Upper lobe of right lung (tissue), 1 donor: ENCODE measurements around the gene DPP8. TPM values are rescaled to one million over a fixed set of nuclear protein-coding genes. Genes with fewer than 3 reads are reported as not detected.

Experiments used
- ATAC-seq: fragments of 200-7000 bp; cut with Tn5 transposase; one replicate; pipeline ENCODE4 v1.9.1; 2020; ENCODE audit warnings: mild to moderate bottlenecking, moderate library complexity
- DNase-seq: peaks from one replicate; pipeline ENCODE4 v3.0.0-alpha.2; 2020
- H3K27ac ChIP-seq: fragments of 200-600 bp; one replicate; pipeline ENCODE4 v1.8.0; 2022
- H3K27me3 ChIP-seq: fragments of 200-600 bp; one replicate; pipeline ENCODE4 v1.8.0; 2022; ENCODE audit warnings: mild to moderate bottlenecking
- H3K36me3 ChIP-seq: fragments of 200-600 bp; one replicate; pipeline ENCODE4 v1.8.0; 2022
- H3K4me1 ChIP-seq: fragments of 200-600 bp; one replicate; pipeline ENCODE4 v1.8.0; 2022
- H3K4me3 ChIP-seq: fragments of 200-600 bp; one replicate; pipeline ENCODE4 v1.8.0; 2022; ENCODE audit warnings: mild to moderate bottlenecking
- H3K9me3 ChIP-seq: fragments of 200-600 bp; one replicate; pipeline ENCODE4 v1.8.0; 2022
- CTCF ChIP-seq: fragments of 200-600 bp; IDR thresholded peaks from one replicate; pipeline ENCODE4 v1.8.0; 2022; ENCODE audit warnings: antibody characterized with exemption
- intact Hi-C: fragments of 100-400 bp; cut with DNase I; formaldehyde crosslinking; loops from one replicate; pipeline ENCODE4 v1.11.0; 2022
- total RNA-seq: library from RNA; stranded (reverse); fragmentation: NEBNext Ultra II Directional; extraction: Animal tissue kit (Norgen Biotek cat#: 25700); gene quantifications from one replicate; pipeline ENCODE4 v1.2.1, GENCODE V29; 2021
- donor health status: DM: no; HTN: yes; CAD: no; lungs with severe emphysema.

The DPP8 gene
- total RNA-seq, 1 donor from 2014 or later = 28.2 TPM

GRCh38 chr15:65541231-65541820, 23.8 kb upstream of the DPP8 start:
- Histone ChIP-seq H3K27ac (no peak overlapping the region), H3K27me3 (no peaks in the 10 kb centered on the region), H3K9me3 (no peaks in the 10 kb centered on the region), H3K36me3 (no peaks in the 10 kb centered on the region), H3K4me1 (no peaks in the 10 kb centered on the region), H3K4me3 (no peak overlapping the region)
- TF ChIP-seq CTCF = no peak
- intact Hi-C loops = no loop called here
- ATAC-seq = no peak
- DNase-seq = no peak

- H3K4me3 ChIP-seq = no peak overlapping the region
- no peaks in the 10 kb centered on the region for H3K27me3 ChIP-seq
- no peaks in the 10 kb centered on the region for H3K4me1 ChIP-seq
- H3K9me3 ChIP-seq = no peaks in the 10 kb centered on the region
- TF ChIP-seq CTCF = no peak
- intact Hi-C loops = no loop called here
- no peak overlapping the region for H3K27ac ChIP-seq
- H3K36me3 ChIP-seq = no peaks in the 10 kb centered on the region
- ATAC-seq = no peak
- no peak for DNase-seq
Measured at GRCh38 chr15:65540314-65540713, 22.8 kb upstream of the DPP8 start.

- Histone ChIP-seq H3K4me1 (peaks cover 12% of the 10 kb centered on the region), H3K27me3 (no peaks in the 10 kb centered on the region), H3K4me3 (no peak overlapping the region), H3K9me3 (no peaks in the 10 kb centered on the region), H3K27ac (no peak overlapping the region), H3K36me3 (no peaks in the 10 kb centered on the region)
- no peak for ATAC-seq
- DNase-seq = no peak
- no peak for TF ChIP-seq CTCF
- intact Hi-C loops = no loop called here
Measured at GRCh38 chr15:65535192-65535591, 17.7 kb upstream of the DPP8 start.

GRCh38 chr15:65533057-65533756, 15.7 kb upstream of the DPP8 start:
- TF ChIP-seq CTCF = no peak
- intact Hi-C loops = no loop called here
- no peaks in the 10 kb centered on the region for H3K27me3 ChIP-seq
- peaks cover 17% of the 10 kb centered on the region for H3K4me1 ChIP-seq
- no peak overlapping the region for H3K27ac ChIP-seq
- ATAC-seq (no peak), DNase-seq (no peak)
- no peak overlapping the region for H3K4me3 ChIP-seq
- no peaks in the 10 kb centered on the region for H3K9me3 ChIP-seq
- H3K36me3 ChIP-seq = no peaks in the 10 kb centered on the region

GRCh38 chr15:65532738-65533051, 15.2 kb upstream of the DPP8 start:
- H3K9me3 ChIP-seq = no peaks in the 10 kb centered on the region
- H3K36me3 ChIP-seq = no peaks in the 10 kb centered on the region
- no peak overlapping the region for H3K27ac ChIP-seq
- no peak for TF ChIP-seq CTCF
- intact Hi-C loops = no loop called here
- no peaks in the 10 kb centered on the region for H3K27me3 ChIP-seq
- DNase-seq (no peak), ATAC-seq (no peak)
- no peak overlapping the region for H3K4me3 ChIP-seq
- peaks cover 17% of the 10 kb centered on the region for H3K4me1 ChIP-seq
